K562 (cell line): ENCODE data around the gene PRTFDC1. TPM values are rescaled to one million over a fixed set of nuclear protein-coding genes. Genes with fewer than 3 reads are reported as not detected.
A peak's percentile ranks its signal among the peaks of the same experiment; 100 is the strongest.

Experiments
- CEBPG ChIP-seq, 3 experiments: fragments of 200-800 bp in 1 of 3; sonication (Bioruptor generic) in 1 of 3; sonication (generic) in 1 of 3; formaldehyde crosslinking in 1 of 3; IDR thresholded peaks in 2 of 3; conservative IDR thresholded peaks in 1 of 3; 2 replicates each; pipeline versions ENCODE4 v1.6.1 to v1.8.0; 2016 to 2022; ENCODE audit warnings: missing compliant biosample characterization in 2 of 3, missing genetic modification characterization in 2 of 3, mild to moderate bottlenecking in 1 of 3, missing genetic modification reagents in 1 of 3
- CHD4 ChIP-seq: fragments of 200-600 bp; sonication (generic); IDR thresholded peaks from 3 replicates; pipeline ENCODE4 v1.6.1; 2012; ENCODE audit warnings: low read depth, mild to moderate bottlenecking, mixed read lengths, low read length, inconsistent platforms; ENCODE audit not compliant: insufficient read depth, insufficient replicate concordance, poor library complexity, severe bottlenecking
- CREB1 ChIP-seq, 2 experiments: sonication (generic) in 1 of 2; formaldehyde crosslinking in 1 of 2; IDR thresholded peaks; 2 replicates each; pipeline versions ENCODE4 v1.6.1 to v1.8.0; 2012 to 2022; ENCODE audit warnings: inconsistent platforms in 1 of 2, mild to moderate bottlenecking in 1 of 2, missing genetic modification reagents in 1 of 2, moderate library complexity in 1 of 2
- CREM ChIP-seq: IDR thresholded peaks from 2 replicates; pipeline ENCODE4 v1.6.1; 2014; ENCODE audit warnings: antibody characterized with exemption, low read depth
- GABPB2 ChIP-seq: fragments of 250-450 bp; sonication (Bioruptor Pico); conservative IDR thresholded peaks from 2 replicates; pipeline ENCODE4 v1.5.1; 2021; ENCODE audit warnings: mild to moderate bottlenecking
- LCOR ChIP-seq: sonication (generic); formaldehyde crosslinking; IDR thresholded peaks from 2 replicates; pipeline ENCODE4 v1.8.0; 2022; ENCODE audit warnings: mild to moderate bottlenecking, missing genetic modification reagents
- RBFOX2 ChIP-seq: fragments of 200-400 bp; formaldehyde crosslinking; IDR thresholded peaks from 2 replicates; pipeline ENCODE4 v1.6.1; 2017; ENCODE audit warnings: low read depth, mild to moderate bottlenecking, low read length, moderate library complexity
- RNF219 ChIP-seq: fragments of 250-450 bp; sonication (Bioruptor Pico); IDR thresholded peaks from 2 replicates; pipeline ENCODE4 v1.5.0; 2022; ENCODE audit warnings: mild to moderate bottlenecking
- SRSF1 ChIP-seq: fragments of 200-400 bp; formaldehyde crosslinking; IDR thresholded peaks from 2 replicates; pipeline ENCODE4 v1.6.1; 2017; ENCODE audit warnings: mild to moderate bottlenecking, low read depth, low read length, moderate library complexity
- STAT5B ChIP-seq: fragments of 250-450 bp; sonication (Bioruptor Pico); IDR thresholded peaks from 2 replicates; pipeline ENCODE4 v1.8.0; 2021; ENCODE audit warnings: mild to moderate bottlenecking, inconsistent platforms
- ZEB2 ChIP-seq: fragments of 450-650 bp; IDR thresholded peaks from 2 replicates; pipeline ENCODE4 v1.6.1; 2016
- polyA plus RNA-seq, 8 experiments: library from polyadenylated mRNA; depleted of rRNA in 4 of 8; stranded (reverse) in 5 of 8; unstranded in 3 of 8; fragments of >200 nt; fragmentation: Nextera tagmentation in 2 of 8; fragmentation: Illumina TruSeq in 1 of 8; extraction: Ambion mirVana in 2 of 8; extraction: Trizol in 1 of 8; gene quantifications; 2 replicates each; pipeline versions ENCODE4 v1.2.1 to v1.2.3, GENCODE V29; 2011 to 2014; ENCODE audit warnings: inconsistent platforms in 1 of 8, missing spikeins in 1 of 8
- total RNA-seq, 7 experiments: library from RNA; depleted of rRNA in 6 of 7; stranded (reverse); fragments of >200 nt in 6 of 7; fragmentation: Illumina TruSeq in 2 of 7; extraction: Trizol in 2 of 7; gene quantifications; 2 replicates each; pipeline versions ENCODE4 v1.2.1 to v1.2.3, GENCODE V29; 2011 to 2021; ENCODE audit warnings: low replicate concordance in 1 of 7
- TF ChIP-seq, protein P1 (sequence below): fragments of 450-650 bp; conservative IDR thresholded peaks from 2 replicates; pipeline ENCODE4 v1.6.1; 2016; ENCODE audit warnings: missing genetic modification characterization, low read depth, mild to moderate bottlenecking, missing compliant biosample characterization, moderate library complexity
- TF ChIP-seq, protein P2 (sequence below), 2 experiments: fragments of 450-650 bp; formaldehyde crosslinking in 1 of 2; IDR thresholded peaks; 2 replicates each; pipeline versions ENCODE4 v1.4.0 to v1.6.1; 2014 to 2020; ENCODE audit warnings: mild to moderate bottlenecking in 2 of 2, borderline replicate concordance in 1 of 2, low read depth in 1 of 2

The PRTFDC1 gene
- total and polyA plus RNA-seq, 9 of the 15 experiments (the other 6 are each of a cell fraction or from before 2014, with no cell fraction given): 7.0 to 27.6 (median 10.0) TPM

GRCh38 chr10:24897326-24897926 is 55.0 kb downstream of the PRTFDC1 start (continued):
- TF ChIP-seq RNF219 (CRISPR knock-in tag) (no peak), GABPB2 (no peak), CREB1 (IDR thresholded peaks at IDR 0.05) (peak; percentile 47; the same call in 1 of the 2 replicates), CREB1 (CRISPR knock-in tag; IDR thresholded peaks at IDR 0.05) (no peak), ZEB2 (peak; percentile 44; the same call in 1 of the 2 replicates), SRSF1 (no peak), RBFOX2 (no peak), STAT5B (CRISPR knock-in tag) (no peak), LCOR (CRISPR knock-in tag) (peak; percentile 84; the same call in 1 of the 2 replicates), CREM (0 out of 2 replicates have a peak, but pooled peaks have one; percentile 56), CEBPG (CRISPR knock-in tag; IDR thresholded peaks at IDR 0.05) (no peak), CEBPG (tag; conservative IDR thresholded peaks at IDR 0.05 in 1 of 2, IDR thresholded peaks at IDR 0.05 in 1 of 2) (peak; percentile 58 to 60; a peak in 3 of 4 replicates), CHD4 (no peak)
- TF ChIP-seq, protein P1, sequence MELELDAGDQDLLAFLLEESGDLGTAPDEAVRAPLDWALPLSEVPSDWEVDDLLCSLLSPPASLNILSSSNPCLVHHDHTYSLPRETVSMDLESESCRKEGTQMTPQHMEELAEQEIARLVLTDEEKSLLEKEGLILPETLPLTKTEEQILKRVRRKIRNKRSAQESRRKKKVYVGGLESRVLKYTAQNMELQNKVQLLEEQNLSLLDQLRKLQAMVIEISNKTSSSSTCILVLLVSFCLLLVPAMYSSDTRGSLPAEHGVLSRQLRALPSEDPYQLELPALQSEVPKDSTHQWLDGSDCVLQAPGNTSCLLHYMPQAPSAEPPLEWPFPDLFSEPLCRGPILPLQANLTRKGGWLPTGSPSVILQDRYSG (tag): 0 out of 2 replicates have a peak, but pooled peaks have one; percentile 30
- TF ChIP-seq, protein P2, sequence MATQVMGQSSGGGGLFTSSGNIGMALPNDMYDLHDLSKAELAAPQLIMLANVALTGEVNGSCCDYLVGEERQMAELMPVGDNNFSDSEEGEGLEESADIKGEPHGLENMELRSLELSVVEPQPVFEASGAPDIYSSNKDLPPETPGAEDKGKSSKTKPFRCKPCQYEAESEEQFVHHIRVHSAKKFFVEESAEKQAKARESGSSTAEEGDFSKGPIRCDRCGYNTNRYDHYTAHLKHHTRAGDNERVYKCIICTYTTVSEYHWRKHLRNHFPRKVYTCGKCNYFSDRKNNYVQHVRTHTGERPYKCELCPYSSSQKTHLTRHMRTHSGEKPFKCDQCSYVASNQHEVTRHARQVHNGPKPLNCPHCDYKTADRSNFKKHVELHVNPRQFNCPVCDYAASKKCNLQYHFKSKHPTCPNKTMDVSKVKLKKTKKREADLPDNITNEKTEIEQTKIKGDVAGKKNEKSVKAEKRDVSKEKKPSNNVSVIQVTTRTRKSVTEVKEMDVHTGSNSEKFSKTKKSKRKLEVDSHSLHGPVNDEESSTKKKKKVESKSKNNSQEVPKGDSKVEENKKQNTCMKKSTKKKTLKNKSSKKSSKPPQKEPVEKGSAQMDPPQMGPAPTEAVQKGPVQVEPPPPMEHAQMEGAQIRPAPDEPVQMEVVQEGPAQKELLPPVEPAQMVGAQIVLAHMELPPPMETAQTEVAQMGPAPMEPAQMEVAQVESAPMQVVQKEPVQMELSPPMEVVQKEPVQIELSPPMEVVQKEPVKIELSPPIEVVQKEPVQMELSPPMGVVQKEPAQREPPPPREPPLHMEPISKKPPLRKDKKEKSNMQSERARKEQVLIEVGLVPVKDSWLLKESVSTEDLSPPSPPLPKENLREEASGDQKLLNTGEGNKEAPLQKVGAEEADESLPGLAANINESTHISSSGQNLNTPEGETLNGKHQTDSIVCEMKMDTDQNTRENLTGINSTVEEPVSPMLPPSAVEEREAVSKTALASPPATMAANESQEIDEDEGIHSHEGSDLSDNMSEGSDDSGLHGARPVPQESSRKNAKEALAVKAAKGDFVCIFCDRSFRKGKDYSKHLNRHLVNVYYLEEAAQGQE (IDR thresholded peaks at IDR 0.05; ENCODE audit: borderline replicate concordance): peak; percentile 9; the same call in 1 of the 2 replicates
- TF ChIP-seq, protein P2 (CRISPR knock-in tag; IDR thresholded peaks at IDR 0.05; ENCODE audit: low read depth): no peak
